MCF 10A (cell line): ENCODE results near the gene GSTA5. TPM values are rescaled to one million over a fixed set of nuclear protein-coding genes. Genes with fewer than 3 reads are reported as not detected.
"Not testable (repeated sequence)": the region's sequence is repeated elsewhere in the genome, so short reads cannot be mapped to it uniquely, and the experiment has no call there.

Experiments
- BruUV-seq: library from RNA; stranded (reverse); fragments of 400-500 nt; replicated peaks from 2 replicates; lab custom pipeline; 2021; lab: Mats Ljungman, UMichigan
- CTCF ChIA-PET: fragments of 300-600 bp; sonication (Branson Sonifier 250); formaldehyde crosslinking; extraction: SDS; loops from one replicate; lab custom pipeline; 2021; ENCODE audit warnings: antibody characterized with exemption, inconsistent platforms; lab: Yijun Ruan, JAX
- POLR2A ChIA-PET: fragments of 300-600, 350-650 bp; sonication (Branson Sonifier 250); formaldehyde crosslinking; extraction: SDS; loops from one replicate; lab custom pipeline; 2020; ENCODE audit warnings: antibody characterized with exemption, inconsistent platforms; lab: Yijun Ruan, JAX
- DNase-seq: peaks from one replicate; pipeline ENCODE4 v3.0.0-alpha.2; 2018; ENCODE audit not compliant: unreplicated experiment
- H3K27ac Mint-ChIP-seq: one replicate; pipeline ENCODE4 v1.8.0; 2022; ENCODE audit warnings: mild to moderate bottlenecking, low read depth, mixed read lengths; ENCODE audit not compliant: unreplicated experiment
- H3K27me3 Mint-ChIP-seq: one replicate; pipeline ENCODE4 v1.8.0; 2022; ENCODE audit warnings: mixed read lengths; ENCODE audit not compliant: insufficient read depth, unreplicated experiment
- H3K36me3 Mint-ChIP-seq: one replicate; pipeline ENCODE4 v1.8.0; 2022; ENCODE audit warnings: mild to moderate bottlenecking, moderate library complexity, mixed read lengths; ENCODE audit not compliant: insufficient read depth, unreplicated experiment
- H3K4me1 Mint-ChIP-seq: one replicate; pipeline ENCODE4 v1.8.0; 2022; ENCODE audit warnings: mixed read lengths; ENCODE audit not compliant: insufficient read depth, unreplicated experiment
- H3K4me3 Mint-ChIP-seq: one replicate; pipeline ENCODE4 v1.8.0; 2022; ENCODE audit warnings: mild to moderate bottlenecking, moderate library complexity, mixed read lengths; ENCODE audit not compliant: unreplicated experiment
- H3K9me3 Mint-ChIP-seq: one replicate; pipeline ENCODE4 v1.8.0; 2022; ENCODE audit warnings: mixed read lengths; ENCODE audit not compliant: unreplicated experiment
- intact Hi-C: fragments of 100-400 bp; cut with micrococcal nuclease; formaldehyde crosslinking; loops from 2 replicates; pipeline ENCODE4 v1.14.1; 2022
- total RNA-seq: library from RNA; stranded (reverse); gene quantifications from 2 replicates; pipeline ENCODE4 v1.2.3, GENCODE V29; 2022
- TF ChIP-seq, protein P1 (sequence below): fragments of 200-600 bp; IDR thresholded peaks from one replicate; pipeline ENCODE4 v1.8.0; 2022; ENCODE audit warnings: antibody characterized with exemption, mild to moderate bottlenecking; ENCODE audit not compliant: unreplicated experiment

The GSTA5 gene
- total RNA-seq, 1 experiment from 2014 or later, result not detected

DNA sequence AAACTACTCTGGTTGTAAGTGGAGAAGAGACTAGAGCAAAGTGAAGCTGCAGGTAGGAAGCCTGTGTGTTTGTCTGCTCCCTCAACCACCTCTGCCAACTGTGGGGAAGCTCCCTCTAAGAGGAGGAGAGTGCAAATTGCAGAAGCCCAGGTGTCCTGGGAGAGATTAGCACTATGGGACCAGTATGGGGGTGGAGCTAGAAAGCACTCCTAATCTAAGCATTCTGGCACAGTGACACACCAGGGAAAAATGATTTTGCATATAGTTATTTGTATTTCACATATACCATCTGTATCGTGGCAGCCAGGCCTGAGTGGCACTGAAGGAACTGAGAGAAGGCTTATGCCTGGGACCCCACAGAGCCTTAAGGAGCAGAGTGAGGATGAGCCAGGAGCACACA, 49.8 kb downstream of the GSTA5 start:
- ChIA-PET POLR2A (interaction anchor here (0.6 to 0.7 kb wide), 2 partner anchors 90 to 593 kb away, joined by 3 to 4 read pairs; no protein-coding TSS in a partner anchor), CTCF (no interaction called here)

DNA sequence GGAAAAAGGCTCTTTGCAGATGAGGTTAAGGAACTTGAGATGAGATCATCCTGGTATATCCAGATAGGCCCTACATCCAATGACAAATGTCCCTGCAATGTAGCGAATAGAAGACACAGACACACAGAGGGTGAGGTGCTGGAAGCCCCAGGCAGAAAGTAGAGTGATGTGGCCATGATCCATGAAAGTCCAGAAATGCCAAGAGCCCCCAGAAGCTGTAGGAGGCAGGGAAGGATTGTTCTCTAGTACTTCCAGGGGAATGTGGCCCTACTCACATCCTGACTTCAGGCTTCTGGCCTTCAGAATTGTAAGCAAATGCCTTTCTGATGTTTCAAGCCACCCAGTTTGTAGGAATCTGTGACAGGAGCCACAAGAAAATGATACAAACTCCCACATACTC, 51.0 kb downstream of the GSTA5 start:
- CTCF ChIA-PET, result interaction anchor here (0.7 kb wide), 1 partner anchor 676 kb away, joined by 5 read pairs; no protein-coding TSS in a partner anchor
- BruUV-seq, DNase-seq, H3K4me1 Mint-ChIP-seq, H3K27ac Mint-ChIP-seq, intact Hi-C loops, H3K4me3 Mint-ChIP-seq, H3K36me3 Mint-ChIP-seq: not testable (repeated sequence)
- POLR2A ChIA-PET, result interaction anchor here (0.6 to 1.1 kb wide), 2 partner anchors 129 to 206 kb away, joined by 3 read pairs; partner anchors contain the start of gene GSTA4
- Mint-ChIP-seq H3K9me3 (peaks cover 11% of the 10 kb centered on the region), H3K27me3 (peaks cover 14% of the 10 kb centered on the region)

More for the DNA sequence above, 49.8 kb downstream of the GSTA5 start:
- no peak for DNase-seq
- H3K9me3 Mint-ChIP-seq, result peaks cover 11% of the 10 kb centered on the region
- no peaks in the 10 kb centered on the region for H3K4me1 Mint-ChIP-seq
- no peak overlapping the region for H3K27ac Mint-ChIP-seq
- H3K27me3 Mint-ChIP-seq, result peaks cover 14% of the 10 kb centered on the region
- no TSS peak for BruUV-seq
- TF ChIP-seq, protein P1, sequence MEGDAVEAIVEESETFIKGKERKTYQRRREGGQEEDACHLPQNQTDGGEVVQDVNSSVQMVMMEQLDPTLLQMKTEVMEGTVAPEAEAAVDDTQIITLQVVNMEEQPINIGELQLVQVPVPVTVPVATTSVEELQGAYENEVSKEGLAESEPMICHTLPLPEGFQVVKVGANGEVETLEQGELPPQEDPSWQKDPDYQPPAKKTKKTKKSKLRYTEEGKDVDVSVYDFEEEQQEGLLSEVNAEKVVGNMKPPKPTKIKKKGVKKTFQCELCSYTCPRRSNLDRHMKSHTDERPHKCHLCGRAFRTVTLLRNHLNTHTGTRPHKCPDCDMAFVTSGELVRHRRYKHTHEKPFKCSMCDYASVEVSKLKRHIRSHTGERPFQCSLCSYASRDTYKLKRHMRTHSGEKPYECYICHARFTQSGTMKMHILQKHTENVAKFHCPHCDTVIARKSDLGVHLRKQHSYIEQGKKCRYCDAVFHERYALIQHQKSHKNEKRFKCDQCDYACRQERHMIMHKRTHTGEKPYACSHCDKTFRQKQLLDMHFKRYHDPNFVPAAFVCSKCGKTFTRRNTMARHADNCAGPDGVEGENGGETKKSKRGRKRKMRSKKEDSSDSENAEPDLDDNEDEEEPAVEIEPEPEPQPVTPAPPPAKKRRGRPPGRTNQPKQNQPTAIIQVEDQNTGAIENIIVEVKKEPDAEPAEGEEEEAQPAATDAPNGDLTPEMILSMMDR, result no peak
- no peaks in the 10 kb centered on the region for H3K36me3 Mint-ChIP-seq
- H3K4me3 Mint-ChIP-seq, result no peak overlapping the region
- intact Hi-C loops, result no loop called here

DNA sequence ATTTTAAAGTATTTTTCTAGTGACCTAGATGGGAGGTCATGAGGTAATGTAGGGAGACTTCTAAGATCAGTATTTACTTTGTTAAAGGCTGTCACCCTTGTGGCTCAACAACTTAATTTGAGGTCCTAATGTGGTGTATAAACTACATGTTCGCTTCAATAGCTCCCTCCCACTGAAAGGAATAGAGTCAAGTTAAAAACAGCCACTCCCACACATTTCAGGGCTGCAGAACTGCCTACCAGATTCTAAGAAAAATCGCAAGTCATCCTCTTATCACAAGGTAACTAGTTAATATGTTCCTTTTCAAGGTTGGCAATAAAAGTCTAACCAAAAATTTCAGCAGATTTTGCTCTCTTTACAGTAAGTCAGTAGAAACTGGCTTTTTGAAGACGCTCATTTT, 52.1 kb downstream of the GSTA5 start:
- no peaks in the 10 kb centered on the region for H3K36me3 Mint-ChIP-seq
- DNase-seq, result no peak
- POLR2A ChIA-PET, result interaction anchor here (1.3 kb wide), 1 partner anchor 9 kb away, joined by 3 read pairs; no protein-coding TSS in a partner anchor
- intact Hi-C loops, result no loop called here
- TF ChIP-seq, protein P1, result no peak
- H3K9me3 Mint-ChIP-seq, result peaks cover 7% of the 10 kb centered on the region
- H3K27ac Mint-ChIP-seq, result no peak overlapping the region
- H3K4me1 Mint-ChIP-seq, result no peaks in the 10 kb centered on the region
- BruUV-seq, result no TSS peak
- H3K27me3 Mint-ChIP-seq, result peaks cover 8% of the 10 kb centered on the region
- CTCF ChIA-PET, result no interaction called here
- H3K4me3 Mint-ChIP-seq, result no peak overlapping the region

DNA sequence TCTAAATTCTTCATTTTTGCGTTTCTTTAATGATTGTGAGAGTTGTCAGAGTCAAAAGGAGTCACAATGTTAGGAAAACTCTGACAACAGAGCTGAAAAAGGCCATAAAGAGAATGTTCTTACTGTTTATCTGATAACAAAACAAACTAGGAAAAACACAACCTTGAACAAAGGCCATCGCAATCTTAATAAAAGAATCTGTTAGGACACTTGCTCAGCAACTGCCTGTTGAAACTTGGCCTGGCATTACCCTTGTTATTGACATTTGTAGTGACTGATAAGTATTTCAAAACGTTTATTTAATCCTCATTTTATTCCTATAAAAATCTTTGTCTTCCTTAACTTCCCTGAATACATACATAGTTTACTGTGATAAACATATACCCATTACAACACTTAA, 52.7 kb downstream of the GSTA5 start:
- DNase-seq, result no peak
- BruUV-seq, result no TSS peak
- no peak overlapping the region for H3K4me3 Mint-ChIP-seq
- no peak overlapping the region for H3K27ac Mint-ChIP-seq
- H3K4me1 Mint-ChIP-seq, result no peaks in the 10 kb centered on the region
- peaks cover 1% of the 10 kb centered on the region for H3K9me3 Mint-ChIP-seq
- CTCF ChIA-PET, result interaction anchor here (1.5 kb wide), 1 partner anchor 28 kb away, joined by 5 read pairs; no protein-coding TSS in a partner anchor
- POLR2A ChIA-PET, result interaction anchor here (1.3 kb wide), 1 partner anchor 8 kb away, joined by 3 read pairs; no protein-coding TSS in a partner anchor
- intact Hi-C loops, result no loop called here
- TF ChIP-seq, protein P1, result no peak
- H3K36me3 Mint-ChIP-seq, result no peaks in the 10 kb centered on the region
- peaks cover 2% of the 10 kb centered on the region for H3K27me3 Mint-ChIP-seq
